HG03442 (cell line): ENCODE results near the gene PRR35.

Experiments used
- ATAC-seq: cut with Tn5 transposase; IDR thresholded peaks from one replicate; pipeline ENCODE4 v1.9.1; 2021; ENCODE audit warnings: mild to moderate bottlenecking, moderate library complexity; ENCODE audit not compliant: unreplicated experiment

PRR35 gene

DNA sequence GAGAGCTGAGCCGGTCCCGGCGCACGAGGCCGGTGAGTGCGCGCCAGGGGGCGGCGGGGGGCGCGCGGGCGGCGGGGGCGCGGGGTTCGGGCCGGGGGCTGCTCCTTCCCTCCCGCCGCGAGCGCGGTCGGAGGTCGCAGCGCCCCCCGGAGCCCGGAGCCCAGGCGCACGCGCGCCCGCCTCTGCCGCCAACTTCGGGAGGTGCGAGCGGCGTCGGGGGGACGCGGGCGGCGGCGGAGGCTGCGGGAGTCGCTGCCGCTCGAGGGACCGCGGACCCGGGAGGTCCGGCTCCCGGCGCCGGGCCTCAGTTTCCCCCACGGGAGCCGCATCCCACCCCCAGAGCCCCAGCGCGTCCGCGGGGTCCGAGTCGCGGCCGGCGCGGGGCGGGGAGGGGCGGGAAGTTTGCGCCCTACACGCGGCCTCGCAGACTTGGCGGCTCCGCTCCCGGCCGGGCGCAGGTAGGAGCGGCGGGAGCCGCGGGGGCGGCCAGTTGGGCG is at the start of gene PRR35:
PRR35 (plus strand) TSS at position 191 of the 497 bp plus-strand sequence. CDS start 2,901 bp downstream, outside the sequence.
- no peak for ATAC-seq

DNA sequence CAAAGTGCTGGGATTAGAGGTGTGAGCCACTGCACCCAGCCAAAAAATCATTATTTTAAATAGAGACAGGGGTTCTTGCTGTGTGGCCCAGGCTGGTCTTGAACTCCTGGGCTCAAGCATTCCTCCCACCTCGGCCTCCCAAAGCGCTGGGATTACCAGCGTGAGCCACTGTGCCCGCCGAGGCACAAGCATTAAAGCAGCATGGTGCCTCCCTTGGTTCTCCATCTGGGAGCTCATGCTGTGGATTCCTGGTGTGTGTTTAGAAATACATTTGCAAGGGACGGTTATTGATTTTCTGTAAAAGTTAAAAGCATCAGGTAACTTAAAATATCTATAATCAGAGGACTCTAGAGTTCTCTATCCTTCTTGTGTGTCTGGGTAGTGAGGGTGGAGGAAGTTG is 47.4 kb upstream of the PRR35 start:
- no peak for ATAC-seq

DNA sequence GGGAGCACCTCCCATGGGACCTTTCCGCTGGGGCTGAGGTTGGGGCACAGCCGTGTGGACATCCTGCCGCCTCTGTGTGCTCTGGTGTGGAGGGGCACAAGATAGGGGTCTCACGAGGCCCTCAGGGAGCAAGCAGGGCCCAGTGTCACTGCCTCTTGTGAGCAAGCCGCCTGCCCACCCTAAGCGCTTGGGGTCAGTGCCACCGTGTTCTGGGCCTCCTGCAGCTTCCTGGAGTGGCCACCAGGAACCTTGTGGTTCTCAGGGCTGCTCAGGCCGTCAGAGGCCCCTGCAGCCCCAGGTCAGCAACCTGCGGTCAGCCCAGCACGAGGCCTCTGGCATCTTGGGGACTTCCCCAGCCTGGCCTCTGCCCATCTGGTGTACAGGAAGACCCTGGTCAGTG is 46.2 kb upstream of the PRR35 start:
- no peak for ATAC-seq

DNA sequence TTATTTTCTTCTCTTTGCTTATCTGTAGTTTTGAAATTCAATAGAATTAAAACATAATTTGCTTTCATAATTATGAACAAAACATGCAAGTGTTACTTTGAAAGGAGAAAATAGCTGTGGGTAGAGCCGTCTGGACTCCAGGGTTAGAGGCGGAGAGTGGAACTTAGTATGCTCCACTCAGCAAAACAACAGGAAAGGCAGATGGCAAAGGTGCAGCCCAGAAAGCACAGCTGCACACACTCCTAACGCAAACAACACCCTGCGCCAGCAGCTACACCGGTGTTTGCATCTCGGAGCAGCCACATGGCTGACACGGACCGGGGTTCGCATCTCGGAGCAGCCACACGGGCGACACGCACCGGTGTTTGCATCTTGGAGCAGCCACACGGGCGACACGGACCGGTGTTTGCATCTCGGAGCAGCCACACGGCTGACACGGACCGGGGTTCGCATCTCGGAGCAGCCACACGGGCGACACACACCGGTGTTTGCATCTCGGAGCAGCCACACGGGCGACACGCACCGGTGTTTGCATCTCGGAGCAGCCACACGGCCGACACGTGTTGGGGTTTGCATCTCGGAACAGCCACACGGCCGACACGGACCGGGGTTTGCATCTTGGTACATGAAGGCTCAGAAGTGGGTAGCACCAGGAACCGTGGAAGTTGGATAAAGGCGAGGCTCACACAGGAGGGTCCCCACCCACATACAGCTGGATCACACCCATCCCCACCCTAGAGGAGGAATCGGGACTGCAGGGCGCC is 44.8 kb upstream of the PRR35 start:
- ATAC-seq, result no peak

DNA sequence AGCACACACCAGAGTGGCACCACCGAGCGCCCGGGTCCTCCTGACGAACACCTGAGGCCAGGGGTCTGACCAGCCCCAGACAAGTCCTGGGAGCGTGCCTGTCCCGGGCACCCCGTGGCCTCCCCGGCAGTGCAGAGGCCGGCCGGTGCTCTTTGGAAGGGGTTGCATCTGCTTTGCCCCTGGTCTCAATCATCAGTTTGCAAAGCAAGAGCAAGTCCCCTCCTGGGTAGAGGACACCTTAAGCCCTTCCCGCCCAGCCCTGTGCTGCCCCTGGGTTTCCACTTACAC is 44.3 kb upstream of the PRR35 start:
- no peak for ATAC-seq

DNA sequence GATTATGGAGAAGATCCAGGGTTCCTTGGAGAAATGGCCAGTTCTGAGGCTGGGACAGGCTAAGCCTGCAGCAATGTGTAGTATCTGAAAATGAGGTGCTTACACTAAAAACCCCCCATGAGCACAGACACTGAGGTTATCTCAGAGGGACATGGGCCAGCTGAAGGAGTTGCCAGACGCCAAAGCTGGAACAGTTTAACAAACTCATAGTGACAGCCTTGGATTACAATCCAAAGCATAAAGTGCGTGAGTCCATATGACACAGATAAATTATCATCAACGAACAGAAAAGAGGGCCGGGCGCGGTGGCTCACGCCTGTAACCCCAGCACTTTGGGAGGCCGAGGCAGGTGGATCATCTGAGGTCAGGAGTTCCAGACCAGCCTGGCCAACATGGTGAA is 43.9 kb upstream of the PRR35 start:
- ATAC-seq, result no peak

DNA sequence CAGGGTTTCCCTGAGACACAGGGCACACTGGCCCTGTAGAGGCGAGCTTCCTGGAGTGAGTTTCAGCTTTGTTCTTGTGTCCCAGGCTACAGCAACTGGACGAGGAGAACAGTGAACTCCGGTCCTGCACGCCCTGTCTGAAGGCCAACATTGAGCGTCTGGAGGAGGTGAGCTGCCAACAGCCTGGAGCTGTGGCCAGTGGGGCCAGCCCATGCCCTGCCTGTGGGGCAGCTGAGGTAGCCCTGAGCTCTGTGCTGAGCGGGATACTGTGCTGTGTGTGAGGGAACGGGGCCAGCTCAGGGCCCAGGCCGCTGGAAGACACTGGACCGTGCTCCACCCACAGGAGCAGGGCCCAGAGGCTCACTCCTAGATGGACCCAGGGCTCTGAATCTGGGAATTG is 41.3 kb upstream of the PRR35 start:
- no peak for ATAC-seq

DNA sequence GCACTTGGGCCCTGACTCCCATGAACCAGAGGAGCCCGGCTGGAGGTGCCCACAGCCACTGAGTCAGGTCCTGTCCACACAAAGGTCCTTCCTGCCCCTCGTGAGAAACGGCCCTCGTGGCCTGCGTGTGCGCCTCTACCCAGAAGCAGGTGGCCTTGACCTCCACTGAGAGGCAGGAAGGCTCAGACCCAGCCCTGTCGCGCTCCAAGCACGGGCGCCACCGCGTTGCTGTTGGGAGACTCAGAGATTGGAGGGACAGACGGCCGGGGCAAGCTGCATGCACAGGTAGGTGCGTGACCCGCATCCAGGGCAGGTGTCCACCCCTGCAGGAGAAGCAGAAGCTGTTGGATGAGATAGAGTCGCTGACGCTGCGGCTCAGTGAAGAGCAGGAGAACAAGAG is 40.8 kb upstream of the PRR35 start:
- no peak for ATAC-seq

DNA sequence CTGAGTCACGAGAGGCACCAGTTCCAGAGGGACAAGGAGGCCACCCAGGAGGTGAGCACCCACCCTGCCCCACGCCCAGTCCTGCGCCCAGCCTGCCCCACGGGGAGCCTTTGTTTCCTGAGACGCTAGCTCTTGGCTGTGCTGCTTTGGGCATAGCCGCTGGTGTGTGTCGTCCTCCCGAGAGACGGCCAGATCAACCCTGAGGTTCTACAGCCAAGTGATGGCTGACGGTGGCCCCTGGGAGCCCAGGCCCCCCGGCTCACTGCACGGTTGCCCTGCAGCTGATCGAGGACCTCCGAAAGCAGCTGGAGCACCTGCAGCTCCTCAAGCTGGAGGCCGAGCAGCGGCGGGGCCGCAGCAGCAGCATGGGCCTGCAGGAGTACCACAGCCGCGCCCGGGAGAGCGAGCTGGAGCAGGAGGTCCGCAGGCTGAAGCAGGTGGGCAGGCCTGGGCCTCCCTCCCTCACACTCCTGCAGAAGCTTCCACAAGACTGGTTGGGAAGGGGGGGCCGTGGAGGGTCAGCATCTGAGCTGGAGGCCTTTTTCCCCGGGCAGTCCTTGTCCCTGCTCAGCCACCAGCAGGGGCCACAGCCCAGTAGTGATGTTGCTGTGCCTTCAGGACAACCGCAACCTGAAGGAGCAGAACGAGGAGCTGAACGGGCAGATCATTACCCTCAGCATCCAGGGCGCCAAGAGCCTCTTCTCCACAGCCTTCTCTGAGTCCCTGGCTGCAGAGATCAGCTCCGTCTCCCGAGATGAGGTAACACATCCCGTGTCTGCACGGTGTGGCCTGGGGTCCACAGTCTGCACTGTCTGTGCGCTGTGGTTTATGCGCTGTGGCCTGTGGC is 40.1 kb upstream of the PRR35 start:
- ATAC-seq, result no peak

DNA sequence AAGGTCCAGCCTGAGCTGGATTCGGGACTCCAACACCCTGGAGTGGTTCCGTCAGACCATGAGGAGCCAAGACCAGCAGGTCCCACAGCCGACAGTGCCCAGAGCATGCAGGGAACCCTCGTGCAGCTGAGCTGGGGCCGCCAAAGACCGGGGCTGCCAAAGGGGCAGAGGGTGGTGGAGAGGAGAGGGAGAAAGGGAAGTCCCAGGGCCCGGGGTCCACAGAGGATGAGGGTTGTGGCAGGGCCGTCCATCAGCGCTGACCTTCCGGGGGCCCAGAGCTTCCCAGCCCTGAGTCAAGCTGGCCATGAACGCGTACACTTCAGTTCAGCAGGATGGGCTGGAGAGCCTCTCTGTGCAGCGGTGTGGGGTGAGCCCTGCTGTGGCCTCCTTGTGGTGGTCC is 39.3 kb upstream of the PRR35 start:
- no peak for ATAC-seq

DNA sequence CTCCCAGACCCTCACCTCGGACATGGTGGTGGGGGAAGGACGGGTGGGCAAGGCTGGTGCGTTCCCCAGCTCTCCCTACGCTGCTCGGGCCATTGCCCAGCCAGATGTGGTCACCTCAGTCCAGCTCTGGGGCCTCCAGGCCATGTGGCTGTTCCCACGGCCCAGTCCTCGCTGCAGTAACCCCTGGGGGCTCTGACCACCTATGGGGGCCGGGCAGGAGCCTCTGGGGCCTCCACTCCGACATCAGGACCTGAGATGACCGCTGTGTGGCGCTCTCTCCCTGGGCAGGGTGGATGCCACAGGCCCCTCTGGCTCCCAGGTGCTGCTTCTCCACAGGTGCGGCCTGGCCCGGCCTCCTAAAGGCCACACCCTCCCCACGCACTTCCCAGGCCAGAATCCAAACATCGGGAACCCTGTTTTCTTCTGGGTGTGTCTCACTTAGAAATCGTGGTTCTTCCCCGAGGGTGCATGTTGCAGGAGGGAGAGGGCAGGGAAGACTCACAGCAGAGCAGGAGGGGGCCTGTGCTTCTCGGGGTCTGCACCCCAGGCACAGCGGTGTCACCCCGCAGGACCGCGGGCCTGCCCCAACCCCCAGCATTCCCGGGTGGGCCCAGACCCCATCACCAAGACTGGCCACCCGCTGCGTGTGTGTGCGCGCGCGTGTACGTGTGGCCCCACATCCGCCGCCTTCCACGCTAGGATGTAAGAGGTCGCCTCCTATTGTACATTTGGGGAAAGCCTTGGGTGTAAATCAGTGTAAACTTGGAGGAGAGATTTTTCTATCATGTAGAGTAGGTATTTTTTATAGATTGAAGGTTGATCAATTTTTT is 38.6 kb upstream of the PRR35 start:
- no peak for ATAC-seq

DNA sequence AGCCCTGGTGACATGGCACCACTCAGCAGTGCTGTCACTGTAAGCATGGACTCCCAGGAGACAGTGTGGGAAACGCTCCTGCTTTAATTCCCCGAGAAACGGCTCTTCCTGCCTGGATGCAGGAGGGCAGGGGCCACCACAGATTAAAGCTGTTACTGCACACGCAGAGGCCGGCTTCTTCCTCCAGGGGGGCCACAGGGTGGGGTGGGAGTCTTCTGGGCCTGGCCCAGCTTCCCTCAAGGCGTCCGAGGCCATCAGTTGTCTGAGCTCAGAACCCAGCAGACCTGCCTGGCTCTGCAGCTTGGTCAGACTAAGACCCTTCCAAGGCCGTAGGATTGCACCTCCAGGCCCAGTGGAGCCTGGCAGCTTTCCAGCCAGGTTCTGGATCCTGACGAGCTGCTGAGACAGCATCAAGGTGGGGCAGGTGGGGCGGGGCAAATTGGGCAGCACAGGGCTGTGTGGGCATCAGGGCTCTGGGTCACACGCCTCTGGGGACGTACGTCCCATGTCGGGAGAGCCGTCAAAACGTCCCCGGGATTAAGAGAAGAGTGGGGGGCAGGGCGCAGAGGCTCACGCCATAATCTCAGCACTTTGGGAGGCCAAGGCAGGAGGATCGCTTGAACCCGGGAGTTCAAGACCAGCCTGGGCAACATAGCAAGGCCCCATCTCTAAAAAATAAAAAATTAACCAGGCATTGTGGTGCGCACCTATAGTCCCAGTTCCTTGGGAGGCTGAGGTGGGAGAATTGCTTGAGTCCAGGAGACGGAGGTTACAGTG is 37.7 kb upstream of the PRR35 start:
- ATAC-seq, result no peak

DNA sequence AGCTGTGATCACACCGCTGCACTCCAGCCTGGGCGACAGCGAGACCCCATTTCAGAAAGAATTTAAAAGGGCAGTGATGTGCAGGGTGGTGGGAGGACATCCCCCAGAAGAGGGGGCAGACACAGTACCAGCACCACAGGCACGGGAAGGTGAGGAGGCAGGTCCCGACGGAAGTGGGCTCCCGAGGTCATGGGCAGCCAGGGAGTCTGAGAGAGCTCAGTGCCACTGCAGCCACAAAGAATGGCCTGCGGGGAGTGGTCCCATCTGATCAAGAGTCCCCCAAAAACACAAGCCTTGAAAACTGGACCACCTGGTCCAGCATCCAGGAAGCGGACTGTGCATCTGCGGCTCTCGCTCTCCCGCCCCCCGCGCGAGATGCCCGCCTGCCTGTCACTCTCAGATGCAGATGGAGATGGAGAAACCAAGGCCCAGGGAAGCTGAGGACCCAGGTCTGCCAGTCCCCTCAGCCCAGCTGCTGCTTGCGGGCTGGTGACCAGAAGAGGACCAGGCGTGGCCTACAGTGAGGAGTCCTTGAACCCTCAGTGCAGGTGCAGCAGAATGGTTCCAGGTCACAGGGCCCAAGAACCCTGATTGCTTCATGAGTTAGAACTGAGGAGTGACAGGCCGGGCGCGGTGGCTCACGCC is 37.0 kb upstream of the PRR35 start:
- ATAC-seq, result no peak

DNA sequence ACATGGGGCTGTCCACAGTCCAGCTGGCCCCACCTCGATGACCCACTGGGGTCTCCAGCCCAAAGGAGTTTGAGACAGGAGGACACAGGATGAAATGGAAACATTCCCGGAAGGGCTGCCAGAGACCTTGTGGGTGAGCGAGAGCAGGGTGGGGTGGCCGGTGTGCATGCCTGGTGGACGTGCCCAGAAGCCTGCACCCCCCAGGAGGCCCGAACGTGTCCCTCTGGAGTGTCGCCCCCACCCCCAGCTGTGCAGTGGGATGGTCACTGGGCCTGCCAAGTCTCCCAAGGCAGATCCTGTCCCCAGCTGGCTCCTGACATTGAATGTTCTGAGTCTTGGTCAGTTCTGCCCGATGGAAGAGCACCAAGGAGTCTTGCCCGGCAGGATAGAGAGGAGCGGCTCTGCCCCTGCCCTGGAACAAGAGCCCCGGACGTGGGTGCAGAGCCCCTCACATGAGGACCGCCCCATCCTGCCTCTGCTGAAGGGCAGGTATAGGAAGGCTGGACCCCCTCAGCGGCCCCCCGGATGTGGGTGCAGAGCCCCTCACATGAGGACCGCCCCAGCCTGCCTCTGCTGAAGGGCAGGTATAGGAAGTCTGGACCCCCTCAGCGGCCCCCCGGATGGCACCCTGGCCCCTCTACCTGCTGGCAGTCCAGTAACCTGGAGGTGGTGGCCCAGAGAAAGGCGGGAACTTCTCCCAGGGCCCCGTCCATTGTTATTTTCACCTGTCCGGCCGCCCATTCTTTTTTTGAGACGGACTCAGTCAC is 35.7 kb upstream of the PRR35 start:
- no peak for ATAC-seq

DNA sequence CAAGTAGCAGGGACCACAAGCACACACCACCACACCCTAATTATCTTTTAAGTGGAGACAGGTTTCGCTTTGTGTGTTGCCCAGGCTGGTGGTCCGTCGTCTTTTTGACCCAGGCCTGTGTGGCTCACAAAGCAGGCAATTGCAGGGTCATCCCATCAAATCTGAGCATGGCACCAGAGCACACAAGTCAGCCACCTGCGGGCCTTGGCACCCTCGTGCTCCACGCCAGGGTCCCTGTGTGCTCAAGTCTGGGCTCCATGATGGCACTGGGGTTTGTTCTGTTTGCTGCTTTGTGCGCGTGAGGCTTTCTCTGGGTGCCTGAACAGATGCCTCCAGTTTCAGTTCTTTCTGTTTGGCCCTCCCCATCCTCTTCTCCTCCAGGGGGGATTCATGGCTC is 35.1 kb upstream of the PRR35 start:
- ATAC-seq, result no peak

DNA sequence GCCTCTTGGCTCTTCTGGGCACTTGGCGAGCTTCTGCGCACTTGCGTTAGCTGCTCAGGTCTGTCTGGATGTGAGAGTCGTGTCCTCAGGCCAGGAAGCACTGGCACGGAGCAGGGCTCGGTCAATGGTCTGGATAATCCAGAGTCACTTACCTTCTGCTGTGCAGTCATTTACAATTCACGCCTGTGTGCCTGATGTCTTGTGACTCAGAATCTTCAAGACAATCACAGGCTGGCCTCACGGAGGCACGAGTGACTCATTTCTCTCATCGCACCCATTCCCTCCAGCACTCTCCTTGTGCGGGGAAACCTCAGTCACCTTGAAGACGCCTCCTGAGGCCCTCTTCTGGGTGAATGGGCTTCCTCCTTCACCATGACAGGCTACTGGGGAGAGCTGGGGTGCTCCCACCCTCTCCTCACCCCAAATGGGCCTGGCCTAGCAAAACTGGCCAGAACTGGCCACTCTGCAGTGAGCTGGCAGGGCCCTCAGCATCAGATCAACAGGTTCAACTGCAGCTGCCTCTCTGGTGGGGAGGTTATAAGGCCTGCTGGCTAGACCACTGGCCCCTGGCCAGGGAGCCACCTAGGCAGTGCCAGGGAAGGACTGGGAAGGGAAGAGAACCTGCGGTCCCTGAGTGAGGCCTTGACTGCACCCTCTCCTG is 34.5 kb upstream of the PRR35 start:
- no peak for ATAC-seq

DNA sequence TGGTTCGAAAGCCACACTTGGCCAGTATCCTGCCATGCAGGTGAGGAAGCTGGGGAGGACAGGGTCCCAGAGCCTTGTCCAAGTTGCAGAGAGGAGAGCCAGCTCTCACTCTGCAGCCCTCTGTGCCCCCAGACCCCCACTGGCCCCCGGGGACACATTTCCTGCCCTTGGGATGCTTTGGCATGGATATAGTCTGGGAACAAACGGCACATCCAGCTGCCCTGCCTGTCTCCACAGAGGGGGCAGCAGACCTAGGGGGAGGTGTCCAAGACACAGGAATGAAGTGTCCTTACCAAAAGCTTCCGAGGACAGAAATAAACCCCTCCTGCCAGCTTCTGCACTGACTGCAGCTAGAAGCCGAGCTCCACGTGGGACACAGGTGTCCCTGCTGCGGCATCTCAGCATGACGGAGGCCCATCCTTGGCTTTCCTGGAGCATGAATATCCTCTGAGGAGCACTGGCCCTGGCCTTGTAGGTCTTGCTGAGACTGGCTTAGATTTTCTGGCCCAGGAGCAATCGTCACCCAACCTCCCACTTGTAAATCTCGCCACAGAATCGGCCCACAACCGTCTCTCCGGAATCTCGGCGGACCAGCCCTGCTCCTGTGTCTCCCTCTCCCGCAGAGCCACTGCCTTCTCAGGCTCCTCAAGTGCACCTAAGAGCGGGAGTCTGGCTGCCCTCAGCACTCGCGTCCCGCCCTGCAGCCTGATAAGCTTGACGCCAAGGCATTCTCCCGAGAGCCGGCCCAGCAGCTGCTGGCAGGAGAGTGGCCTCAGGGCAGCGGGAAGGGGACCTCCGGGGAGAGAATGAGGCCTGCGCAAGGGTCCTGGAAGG is 33.8 kb upstream of the PRR35 start:
- no peak for ATAC-seq
